HepG2 (cell line): ENCODE measurements around the gene METRN. TPM values are rescaled to one million over a fixed set of nuclear protein-coding genes. Genes with fewer than 3 reads are reported as not detected.

Source experiments
- AGO2 ChIP-seq: fragments of 200-400 bp; formaldehyde crosslinking; optimal IDR thresholded peaks from 2 replicates; pipeline ENCODE3; 2017; ENCODE audit warnings: mild to moderate bottlenecking, low read depth, low read length, moderate library complexity
- CBFB ChIP-seq: sonication (generic); formaldehyde crosslinking; IDR thresholded peaks from 2 replicates; pipeline ENCODE4 v1.4.0; 2020; ENCODE audit warnings: missing genetic modification reagents
- CC2D1A ChIP-seq: sonication (generic); formaldehyde crosslinking; IDR thresholded peaks from 2 replicates; pipeline ENCODE4 v1.8.1; 2023; ENCODE audit warnings: mild to moderate bottlenecking, missing genetic modification reagents
- DMAP1 ChIP-seq: IDR thresholded peaks from 2 replicates; pipeline ENCODE4 v1.6.1; 2016
- FOXP1 ChIP-seq, 2 experiments: fragments of 450-650 bp in 1 of 2; IDR thresholded peaks; 2 replicates each; pipeline ENCODE4 v1.6.1; 2017 to 2018; ENCODE audit warnings: antibody characterized with exemption in 1 of 2
- HNRNPH1 ChIP-seq: fragments of 200-400 bp; formaldehyde crosslinking; optimal IDR thresholded peaks from 2 replicates; pipeline ENCODE3; 2017; ENCODE audit warnings: mild to moderate bottlenecking, low read depth, low read length
- HNRNPK ChIP-seq: fragments of 200-400 bp; formaldehyde crosslinking; IDR thresholded peaks from 2 replicates; pipeline ENCODE4 v1.6.1; 2018; ENCODE audit warnings: low read length, low read depth, moderate library complexity, mild to moderate bottlenecking; ENCODE audit not compliant: poor library complexity, severe bottlenecking
- MED1 ChIP-seq: sonication (generic); formaldehyde crosslinking; IDR thresholded peaks from 2 replicates; pipeline ENCODE4 v1.4.0; 2020; ENCODE audit warnings: missing genetic modification reagents
- MLX ChIP-seq: IDR thresholded peaks from 2 replicates; pipeline ENCODE4 v1.6.1; 2016
- MXI1 ChIP-seq: IDR thresholded peaks from 3 replicates; pipeline ENCODE4 v1.6.1; 2012; ENCODE audit warnings: low read depth, low read length, inconsistent platforms, borderline replicate concordance
- NFE2L2 ChIP-seq: fragments of 150-350 bp; IDR thresholded peaks from 2 replicates; pipeline ENCODE4 v1.6.1; 2014; ENCODE audit warnings: low read length
- NRL ChIP-seq: sonication (generic); formaldehyde crosslinking; IDR thresholded peaks from 2 replicates; pipeline ENCODE4 v1.5.0; 2020; ENCODE audit warnings: missing genetic modification reagents, mild to moderate bottlenecking, moderate library complexity, borderline replicate concordance
- PHF20 ChIP-seq: sonication (generic); formaldehyde crosslinking; IDR thresholded peaks from 2 replicates; pipeline ENCODE4 v1.5.0; 2020; ENCODE audit warnings: mild to moderate bottlenecking, missing genetic modification reagents
- SAP130 ChIP-seq: IDR thresholded peaks from 2 replicates; pipeline ENCODE4 v1.6.1; 2016; ENCODE audit warnings: low read depth
- SCMH1 ChIP-seq: sonication (generic); formaldehyde crosslinking; IDR thresholded peaks from 2 replicates; pipeline ENCODE4 v1.9.0; 2021; ENCODE audit warnings: missing genetic modification reagents, mild to moderate bottlenecking, borderline replicate concordance
- WIZ ChIP-seq: sonication (generic); formaldehyde crosslinking; IDR thresholded peaks from 2 replicates; pipeline ENCODE4 v1.5.1; 2020; ENCODE audit warnings: mild to moderate bottlenecking, missing genetic modification reagents
- ZBTB14 ChIP-seq: sonication (generic); formaldehyde crosslinking; IDR thresholded peaks from 2 replicates; pipeline ENCODE4 v1.4.0; 2020; ENCODE audit warnings: missing genetic modification reagents
- ZBTB43 ChIP-seq: sonication (generic); formaldehyde crosslinking; conservative IDR thresholded peaks from 2 replicates; pipeline ENCODE4 v1.4.0; 2020; ENCODE audit warnings: missing genetic modification reagents
- ZNF20 ChIP-seq: sonication (generic); formaldehyde crosslinking; IDR thresholded peaks from 2 replicates; pipeline ENCODE4 v1.4.0; 2020; ENCODE audit warnings: mild to moderate bottlenecking, moderate library complexity, missing genetic modification reagents
- ZNF225 ChIP-seq: sonication (generic); formaldehyde crosslinking; IDR thresholded peaks from 2 replicates; pipeline ENCODE4 v1.4.0; 2020; ENCODE audit warnings: mild to moderate bottlenecking, missing genetic modification reagents
- ZNF280D ChIP-seq: sonication (generic); formaldehyde crosslinking; IDR thresholded peaks from 2 replicates; pipeline ENCODE4 v1.5.1; 2020; ENCODE audit warnings: mild to moderate bottlenecking, missing genetic modification reagents
- ZNF331 ChIP-seq: sonication (generic); formaldehyde crosslinking; IDR thresholded peaks from 2 replicates; pipeline ENCODE4 v1.4.0; 2020; ENCODE audit warnings: missing genetic modification reagents
- ZNF335 ChIP-seq: sonication (generic); formaldehyde crosslinking; IDR thresholded peaks from 2 replicates; pipeline ENCODE4 v1.4.0; 2020; ENCODE audit warnings: missing genetic modification reagents
- ZNF484 ChIP-seq: sonication (generic); formaldehyde crosslinking; IDR thresholded peaks from 2 replicates; pipeline ENCODE4 v1.5.1; 2020; ENCODE audit warnings: mild to moderate bottlenecking, low read depth, missing genetic modification reagents, borderline replicate concordance
- ZNF512 ChIP-seq: sonication (generic); formaldehyde crosslinking; IDR thresholded peaks from 2 replicates; pipeline ENCODE4 v1.4.0; 2020; ENCODE audit warnings: mild to moderate bottlenecking, missing genetic modification reagents
- polyA plus RNA-seq, 8 experiments: library from polyadenylated mRNA; depleted of rRNA in 3 of 8; stranded (reverse) in 7 of 8; unstranded in 1 of 8; fragments of >200 nt; fragmentation: Illumina TruSeq in 4 of 8; extraction: Trizol in 4 of 8; gene quantifications; 2 replicates each; pipeline versions ENCODE4 v1.2.1 to v1.2.3, GENCODE V29; 2011 to 2016; ENCODE audit warnings: low read depth in 4 of 8, missing spikeins in 1 of 8, mixed read lengths in 1 of 8; ENCODE audit not compliant: insufficient read depth in 1 of 8
- total RNA-seq, 5 experiments: library from RNA; depleted of rRNA; stranded (reverse); fragments of >200 nt; fragmentation: Illumina TruSeq; extraction: Trizol; gene quantifications; 2 replicates each; pipeline ENCODE4 v1.2.3, GENCODE V29; 2016; ENCODE audit warnings: low read depth in 1 of 5

The METRN gene
- total and polyA plus RNA-seq, 2 of the 13 experiments (the other 11 are each of a cell fraction or from before 2014, with no cell fraction given): 25.5 to 46.1 TPM

- TF ChIP-seq ZBTB43 (CRISPR knock-in tag) (no peak), HNRNPH1 (no peak), WIZ (CRISPR knock-in tag) (no peak), CBFB (no peak), MLX (CRISPR knock-in tag) (no peak), ZNF225 (CRISPR knock-in tag) (no peak; the same call in 1 of the 2 replicates), FOXP1 (IDR thresholded peaks at IDR 0.05) (no peak), FOXP1 (CRISPR knock-in tag; IDR thresholded peaks at IDR 0.05) (no peak), DMAP1 (CRISPR knock-in tag) (no peak), ZNF335 (CRISPR knock-in tag) (no peak), ZNF280D (CRISPR knock-in tag) (no peak), MED1 (CRISPR knock-in tag) (no peak), SAP130 (no peak), SCMH1 (CRISPR knock-in tag) (no peak), MXI1 (no peak), ZNF331 (no peak), PHF20 (CRISPR knock-in tag) (no peak; the same call in 1 of the 2 replicates), ZNF20 (CRISPR knock-in tag) (no peak), AGO2 (peak; percentile 87), NFE2L2 (no peak), HNRNPK (no peak), CC2D1A (CRISPR knock-in tag) (no peak), ZBTB14 (CRISPR knock-in tag) (no peak), ZNF512 (CRISPR knock-in tag) (no peak), NRL (peak; percentile 30; the same call in 1 of the 2 replicates), ZNF484 (CRISPR knock-in tag) (no peak)
These were observed 5.6 kb downstream of the METRN start (continued) for GRCh38 chr16:720447-720989.
